NCI-H1417 (cell line): ENCODE results near the gene ZNF878.

Source experiments
- DNase-seq, 3 experiments: peaks; one replicate each; lab custom pipeline; 2025; lab: John Stamatoyannopoulos, UW

The ZNF878 gene

DNA sequence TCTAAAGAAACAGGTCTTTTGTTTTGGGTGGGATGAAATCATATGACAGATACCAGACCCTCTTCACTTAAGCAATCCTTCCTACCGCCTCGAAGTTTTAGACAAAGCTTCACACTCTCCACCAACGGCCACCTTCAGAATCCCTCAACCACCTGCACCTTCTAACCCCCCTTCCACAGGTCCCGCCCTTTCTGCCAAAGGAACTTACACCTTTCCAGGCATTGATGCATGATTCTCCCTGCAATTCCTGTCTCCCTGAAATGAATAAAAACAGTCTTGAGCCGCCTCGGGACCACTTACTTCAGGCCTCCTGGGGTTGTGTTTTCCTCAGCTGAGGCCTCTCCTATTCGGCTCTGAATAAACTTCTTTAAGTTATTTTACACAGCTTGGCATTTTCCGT is 18.1 kb downstream of the ZNF878 start:
- DNase-seq, result peak in 2 of 3 experiments; percentile 9 to 33

DNA sequence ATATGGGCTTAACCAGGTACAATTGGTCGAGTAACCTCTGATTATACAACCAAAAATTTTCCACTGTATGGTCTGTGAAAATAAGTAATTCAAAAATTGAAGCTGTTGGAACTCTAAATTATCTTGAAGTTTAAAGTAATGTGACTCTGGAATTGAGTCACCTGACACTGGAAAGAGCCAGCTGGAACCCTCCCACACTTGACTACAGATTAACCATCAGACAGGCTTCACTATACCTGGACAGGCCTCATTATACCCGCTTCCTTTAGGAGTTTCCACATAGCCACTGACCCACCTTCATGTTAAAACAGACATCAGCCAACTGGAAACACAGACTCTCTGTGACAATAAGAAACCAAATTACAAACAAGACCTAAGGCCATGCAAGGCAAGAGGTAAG is 18.6 kb downstream of the ZNF878 start:
- DNase-seq, result no peak

DNA sequence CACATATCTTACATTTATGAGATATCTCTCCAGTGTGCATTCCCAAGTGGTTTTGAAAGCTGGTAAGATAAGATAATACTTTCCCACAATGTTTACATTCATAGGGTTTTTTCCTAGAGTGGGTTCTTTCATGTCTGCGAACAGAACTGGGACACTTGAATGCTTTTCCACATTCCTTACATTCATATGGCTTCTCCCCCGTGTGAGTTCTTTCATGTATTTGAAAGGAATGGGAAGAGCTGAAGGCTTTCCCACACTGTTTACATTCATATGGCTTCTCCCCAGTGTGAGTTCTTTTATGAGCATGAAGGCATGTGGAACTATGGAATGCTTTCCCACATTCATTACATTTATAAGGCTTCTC is 37.0 kb downstream of the ZNF878 start:
- no peak for DNase-seq

DNA sequence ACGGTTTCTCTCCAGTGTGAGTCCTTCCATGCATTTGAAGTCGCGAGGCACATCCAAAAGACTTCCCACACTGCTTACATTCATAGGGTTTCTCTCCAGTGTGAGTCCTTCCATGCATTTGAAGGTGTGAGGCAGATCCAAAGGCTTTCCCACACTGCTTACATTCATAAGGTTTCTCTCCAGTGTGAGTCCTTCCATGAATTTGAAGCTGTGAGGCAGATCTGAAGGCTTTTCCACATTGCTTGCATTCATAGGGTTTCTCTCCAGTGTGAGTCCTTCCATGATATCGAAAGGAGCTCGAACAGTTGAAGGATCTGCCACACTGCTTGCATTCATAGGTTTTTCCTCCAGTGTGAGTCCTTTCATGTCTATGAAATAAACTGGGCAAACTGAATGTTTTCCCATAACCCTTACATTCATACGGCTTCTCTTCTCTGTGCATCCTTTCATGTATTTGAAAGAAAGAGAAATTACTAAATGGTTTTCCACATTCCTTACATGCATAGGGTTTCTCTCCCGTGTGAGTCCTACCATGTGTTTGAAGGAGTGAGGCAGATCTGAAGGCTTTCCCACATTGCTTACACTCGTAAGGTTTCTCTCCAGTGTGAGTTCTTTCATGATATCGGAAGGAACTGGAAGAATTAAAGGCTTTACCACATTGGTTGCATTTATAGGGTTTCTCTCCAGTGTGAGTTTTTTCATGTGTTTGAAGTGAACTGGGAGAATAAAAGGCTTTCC is 37.6 kb downstream of the ZNF878 start:
- no peak for DNase-seq

DNA sequence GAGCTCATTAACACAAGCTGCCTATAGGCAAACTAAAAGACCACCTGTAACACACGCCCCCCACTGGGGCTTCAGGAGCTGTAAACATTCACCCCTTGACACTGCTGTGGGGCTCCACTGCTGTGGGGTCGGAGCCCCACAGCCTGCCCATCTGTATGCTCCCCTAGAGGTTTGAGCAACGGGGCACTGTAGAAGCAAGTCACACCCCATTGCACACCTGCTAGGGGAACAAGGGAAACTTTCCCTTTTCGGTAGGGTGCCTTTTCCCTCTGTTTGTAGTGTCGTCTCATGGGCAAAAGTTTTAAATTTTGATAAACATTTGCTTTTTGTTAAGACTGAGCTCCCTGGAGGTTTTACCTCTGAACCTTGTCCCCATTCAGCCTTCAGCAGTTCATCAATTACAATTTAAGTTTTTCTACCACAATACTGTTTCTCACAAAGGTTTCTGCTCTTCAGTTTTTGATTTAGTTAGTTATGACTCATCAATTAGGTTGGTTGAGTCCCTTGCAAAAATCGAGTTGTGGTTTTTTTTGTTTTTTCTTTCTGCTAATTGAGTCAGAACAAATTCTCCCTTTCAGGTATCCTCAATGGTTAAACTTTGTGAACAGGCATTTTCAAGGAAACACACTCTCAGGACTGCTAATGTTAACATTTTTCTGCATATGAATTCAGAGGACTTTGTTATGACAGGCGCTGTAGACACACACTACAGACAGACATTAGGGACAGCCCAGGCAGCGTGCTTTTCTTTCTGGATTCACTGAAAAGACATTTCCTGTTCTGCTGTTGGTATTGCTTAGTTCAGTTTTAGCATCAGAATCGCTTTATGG is 52.4 kb downstream of the ZNF878 start:
- no peak for DNase-seq

DNA sequence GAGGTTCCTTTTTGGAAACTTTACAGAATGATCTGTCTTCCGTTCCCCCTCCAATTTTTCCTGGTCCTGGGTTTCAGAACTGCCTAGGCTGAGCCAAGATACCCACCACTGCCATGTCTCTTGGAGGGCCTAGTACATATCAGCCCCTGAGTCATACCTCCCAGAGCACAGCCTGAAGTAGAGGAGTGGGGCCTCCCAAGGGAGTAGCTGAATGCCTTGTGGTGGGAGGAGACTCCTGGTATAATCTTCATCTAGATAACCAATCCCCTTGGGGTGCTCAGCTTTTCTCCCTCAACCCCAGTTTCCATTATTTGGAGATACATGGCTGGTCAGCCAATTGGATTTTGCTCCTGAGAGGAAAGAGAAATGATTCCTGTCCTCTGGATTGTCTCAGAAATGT is 57.6 kb downstream of the ZNF878 start:
- DNase-seq, result no peak
